HG02763 (cell line): Measurements from ENCODE around the gene BPIFB3.
"Not testable (repeated sequence)": the region's sequence is repeated elsewhere in the genome, so short reads cannot be mapped to it uniquely, and the experiment has no call there.

Source experiments
- ATAC-seq: cut with Tn5 transposase; IDR thresholded peaks from one replicate; pipeline ENCODE4 v1.9.1; 2021; ENCODE audit warnings: mild to moderate bottlenecking, moderate library complexity; ENCODE audit not compliant: unreplicated experiment

BPIFB3 gene

GRCh38 chr20:33112547-33113386, 59.1 kb downstream of the BPIFB3 start:
- no peak for ATAC-seq

- no peak for ATAC-seq
These were observed 59.7 kb downstream of the BPIFB3 start for GRCh38 chr20:33113387-33113908.

DNA sequence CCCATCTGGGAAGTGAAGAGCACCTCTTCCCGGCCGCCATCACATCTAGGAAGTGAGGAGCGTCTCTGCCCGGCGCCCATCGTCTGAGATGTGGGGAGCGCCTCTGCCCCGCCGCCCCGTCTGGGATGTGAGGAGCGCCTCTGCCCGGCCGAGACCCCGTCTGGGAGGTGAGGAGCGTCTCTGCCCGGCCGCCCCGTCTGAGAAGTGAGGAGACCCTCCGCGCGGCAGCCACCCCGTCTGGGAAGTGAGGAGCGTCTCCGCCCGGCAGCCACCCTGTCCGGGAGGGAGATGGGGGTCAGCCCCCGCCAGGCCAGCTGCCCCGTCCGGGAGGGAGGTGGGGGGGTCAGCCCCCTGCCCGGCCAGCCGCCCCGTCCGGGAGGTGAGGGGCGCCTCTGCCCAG, 61.8 kb downstream of the BPIFB3 start:
- not testable (repeated sequence) for ATAC-seq

DNA sequence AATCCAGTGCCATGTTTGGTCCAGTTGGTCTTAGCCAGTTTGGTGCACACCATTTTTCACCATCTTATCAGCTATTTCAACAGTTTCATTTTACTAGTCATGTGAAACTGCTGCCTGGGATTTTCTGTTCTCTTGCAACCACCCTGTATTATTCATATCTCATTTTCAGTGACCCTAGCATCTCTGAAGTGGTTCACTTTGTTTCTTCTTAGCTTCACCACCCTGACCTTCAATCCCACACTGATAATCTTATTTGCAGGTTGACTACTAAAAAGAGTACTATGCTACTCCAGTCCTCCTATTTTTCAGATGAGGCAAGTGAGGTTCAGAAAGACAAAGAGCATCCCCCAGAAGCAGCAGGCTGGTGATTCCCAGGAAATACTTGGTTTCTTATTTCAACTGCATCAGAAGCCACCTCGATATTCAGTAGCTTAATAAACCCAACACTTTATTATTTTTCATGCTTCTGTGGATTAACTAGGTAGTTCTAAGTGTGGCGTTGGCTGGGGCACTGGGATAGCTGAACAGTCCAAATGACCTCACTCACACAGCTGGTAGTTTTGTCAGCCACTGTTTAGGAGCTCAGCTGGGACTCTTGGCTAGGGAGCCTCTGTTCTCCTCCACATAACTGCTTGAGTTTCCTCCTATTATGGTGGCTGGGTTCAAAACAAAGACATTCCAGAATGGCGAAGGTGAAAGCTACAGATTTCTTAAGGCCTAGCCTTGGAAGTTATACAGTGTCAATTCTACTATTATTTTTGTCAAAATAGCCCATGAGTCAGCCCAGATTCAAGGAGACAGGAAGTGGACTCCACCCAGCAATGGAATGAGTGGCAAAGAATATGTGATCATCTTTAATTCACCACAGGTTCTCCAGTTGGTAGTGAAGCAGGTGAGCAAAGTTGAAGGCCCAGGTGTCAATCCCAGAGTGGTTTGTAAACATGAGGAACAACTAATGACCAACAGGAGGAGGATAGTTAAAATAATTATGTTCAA, 66.3 kb downstream of the BPIFB3 start:
- ATAC-seq, result no peak

- no peak for ATAC-seq
These were observed 67.2 kb downstream of the BPIFB3 start for GRCh38 chr20:33120934-33121333.

DNA sequence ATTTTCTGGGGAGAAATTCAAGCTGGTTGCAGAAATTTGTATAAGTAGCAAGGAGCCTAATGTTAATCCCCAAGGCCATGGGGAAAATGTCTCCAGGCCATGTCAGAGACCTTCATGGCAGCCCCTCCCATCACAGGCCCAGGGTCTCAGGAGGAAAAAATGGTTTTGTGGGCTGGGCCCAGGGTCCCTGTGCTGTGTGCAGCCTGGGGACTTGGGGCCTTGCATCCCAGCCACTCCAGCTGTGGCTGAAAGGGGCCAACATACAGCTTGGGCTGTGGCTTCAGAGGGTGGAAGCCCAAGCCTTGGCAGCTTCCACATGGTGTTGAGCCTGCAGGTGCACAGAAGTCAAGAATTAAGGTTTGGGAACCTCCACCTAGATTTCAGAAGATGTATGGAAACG, 68.6 kb downstream of the BPIFB3 start:
- not testable (repeated sequence) for ATAC-seq
